GM23338 (cell line): ENCODE measurements around the gene ABR. TPM values are rescaled to one million over a fixed set of nuclear protein-coding genes. Genes with fewer than 3 reads are reported as not detected.

Experiments
- ATAC-seq: fragments of 200-7000 bp; cut with Tn5 transposase; 3 replicates; pipeline ENCODE4 v1.9.1; 2020
- DNase-seq: peaks from one replicate; pipeline ENCODE4 v3.0.0-alpha.2; 2015; ENCODE audit warnings: low spot score
- H2AFZ ChIP-seq: fragments of 200-600 bp; sonication (generic); 2 replicates; pipeline ENCODE4 v1.8.0; 2016; ENCODE audit warnings: antibody characterized with exemption, mild to moderate bottlenecking, moderate library complexity
- H3F3A ChIP-seq: fragments of 200-600 bp; sonication (generic); replicated peaks from 2 replicates; pipeline ENCODE4 v1.8.0; 2017; ENCODE audit warnings: antibody characterized with exemption, mixed run types, low read depth
- H3K27ac ChIP-seq: fragments of 200-600 bp; sonication (generic); 2 replicates; pipeline ENCODE4 v1.6.1; 2016; ENCODE audit warnings: low read depth
- H3K27me3 ChIP-seq: fragments of 200-600 bp; sonication (generic); 2 replicates; pipeline ENCODE4 v1.8.0; 2016; ENCODE audit warnings: mild to moderate bottlenecking, mixed run types, moderate library complexity; ENCODE audit not compliant: insufficient read depth
- H3K36me3 ChIP-seq: fragments of 200-600 bp; sonication (generic); 2 replicates; pipeline ENCODE4 v1.8.0; 2016; ENCODE audit warnings: mild to moderate bottlenecking; ENCODE audit not compliant: insufficient read depth
- H3K4me1 ChIP-seq: fragments of 200-600 bp; sonication (generic); 2 replicates; pipeline ENCODE4 v1.8.0; 2016; ENCODE audit warnings: mild to moderate bottlenecking, moderate library complexity; ENCODE audit not compliant: insufficient read depth
- H3K4me2 ChIP-seq: fragments of 200-600 bp; sonication (generic); 2 replicates; pipeline ENCODE4 v1.7.1; 2017; ENCODE audit warnings: mixed run types
- H3K4me3 ChIP-seq: fragments of 200-600 bp; sonication (generic); 2 replicates; pipeline ENCODE4 v1.6.1; 2016; ENCODE audit warnings: mixed run types
- H3K79me2 ChIP-seq: fragments of 200-600 bp; sonication (generic); replicated peaks from 2 replicates; pipeline ENCODE4 v1.8.0; 2017; ENCODE audit warnings: mild to moderate bottlenecking; ENCODE audit not compliant: insufficient read depth
- H3K9me2 ChIP-seq: fragments of 200-600 bp; sonication (generic); 2 replicates; pipeline ENCODE4 v1.8.0; 2017; ENCODE audit not compliant: insufficient read depth
- H4K20me1 ChIP-seq: fragments of 200-600 bp; sonication (generic); replicated peaks from 2 replicates; pipeline ENCODE4 v1.8.0; 2017; ENCODE audit warnings: mild to moderate bottlenecking; ENCODE audit not compliant: insufficient read depth
- H3K27ac Mint-ChIP-seq: 2 replicates; pipeline ENCODE4 v1.8.0; 2020; ENCODE audit warnings: inconsistent platforms, mild to moderate bottlenecking, moderate library complexity, mixed read lengths
- H3K27me3 Mint-ChIP-seq: 3 replicates; pipeline ENCODE4 v1.8.0; 2022; ENCODE audit warnings: low read depth, mild to moderate bottlenecking, moderate library complexity, mixed read lengths, inconsistent platforms; ENCODE audit not compliant: insufficient read depth, poor library complexity
- H3K36me3 Mint-ChIP-seq: 3 replicates; pipeline ENCODE4 v1.8.0; 2021; ENCODE audit warnings: low read depth, mild to moderate bottlenecking, inconsistent platforms, moderate library complexity, mixed read lengths
- H3K4me1 Mint-ChIP-seq: 3 replicates; pipeline ENCODE4 v1.8.0; 2020; ENCODE audit warnings: mild to moderate bottlenecking, inconsistent platforms, mixed read lengths
- H3K4me3 Mint-ChIP-seq: 3 replicates; pipeline ENCODE4 v1.8.0; 2021; ENCODE audit warnings: moderate library complexity, mild to moderate bottlenecking, inconsistent platforms, mixed read lengths
- H3K9me3 Mint-ChIP-seq: 3 replicates; pipeline ENCODE4 v1.8.0; 2020; ENCODE audit warnings: moderate library complexity, mild to moderate bottlenecking, inconsistent platforms, mixed read lengths
- EZH2 ChIP-seq: fragments of 200-600 bp; sonication (generic); IDR thresholded peaks from one replicate; pipeline ENCODE4 v1.8.0; 2017; ENCODE audit warnings: antibody characterized with exemption, mild to moderate bottlenecking, low read depth; ENCODE audit not compliant: unreplicated experiment
- EZH2phosphoT487 ChIP-seq: fragments of 200-600 bp; sonication (generic); IDR thresholded peaks from one replicate; pipeline ENCODE4 v1.8.1; 2018; ENCODE audit warnings: antibody characterized with exemption; ENCODE audit not compliant: unreplicated experiment
- JUNB ChIP-seq: IDR thresholded peaks from one replicate; pipeline ENCODE4 v1.6.1; 2016; ENCODE audit warnings: antibody characterized with exemption; ENCODE audit not compliant: unreplicated experiment
- NANOG ChIP-seq: IDR thresholded peaks from 2 replicates; pipeline ENCODE4 v1.6.1; 2016; ENCODE audit warnings: antibody characterized with exemption, borderline replicate concordance
- POLR2AphosphoS5 ChIP-seq: IDR thresholded peaks from 2 replicates; pipeline ENCODE4 v1.6.1; 2016; ENCODE audit warnings: antibody characterized with exemption, low read depth
- STAT1 ChIP-seq: IDR thresholded peaks from one replicate; pipeline ENCODE4 v1.6.1; 2016; ENCODE audit warnings: antibody characterized with exemption; ENCODE audit not compliant: unreplicated experiment
- ZNF114 ChIP-seq: fragments of 250-450 bp; sonication (Bioruptor Pico); IDR thresholded peaks from 2 replicates; pipeline ENCODE4 v1.5.0; 2020; ENCODE audit warnings: mild to moderate bottlenecking, moderate library complexity
- ZNF331 ChIP-seq: fragments of 250-450 bp; sonication (Bioruptor Pico); IDR thresholded peaks from 2 replicates; pipeline ENCODE4 v1.5.0; 2020; ENCODE audit warnings: low read depth, mild to moderate bottlenecking, moderate library complexity
- microRNA-seq: library from miRNA; unstranded; fragments of <30 nt; microRNA quantifications from one replicate; pipeline ENCODE4, GENCODE V29; 2017
- polyA plus RNA-seq: library from polyadenylated mRNA; unstranded; fragments of >200 nt; fragmentation: Nextera tagmentation; extraction: Ambion mirVana; gene quantifications from 2 replicates; pipeline ENCODE4 v1.2.1, GENCODE V29; 2016
- small RNA-seq: library from RNA; depleted of rRNA; stranded (forward); fragments of <200 nt; gene quantifications from one replicate; pipeline ENCODE3, GENCODE V24; 2014; ENCODE audit warnings: low replicate concordance
- total RNA-seq: library from RNA; depleted of rRNA; stranded (reverse); fragments of >200 nt; shearing (Covaris generic); gene quantifications from 2 replicates; pipeline ENCODE4 v1.2.3, GENCODE V29; 2014; rRNA removed
- TF ChIP-seq, protein P1 (sequence below), 2 experiments: fragments of 200-600 bp in 1 of 2; sonication (generic) in 1 of 2; conservative IDR thresholded peaks; 2 replicates each; pipeline versions ENCODE4 v1.5.1 to v1.6.1; 2016 to 2017; ENCODE audit warnings: antibody characterized with exemption in 2 of 2, low read depth in 2 of 2, mild to moderate bottlenecking in 2 of 2, moderate library complexity in 1 of 2
- TF ChIP-seq, protein P2 (sequence below): IDR thresholded peaks from 2 replicates; pipeline ENCODE4 v1.6.1; 2016; ENCODE audit warnings: antibody characterized with exemption
- TF ChIP-seq, protein P3 (sequence below): fragments of 250-450 bp; sonication (Bioruptor Pico); IDR thresholded peaks from 2 replicates; pipeline ENCODE4 v1.5.0; 2020; ENCODE audit warnings: mild to moderate bottlenecking, moderate library complexity

The ABR gene
- total and polyA plus RNA-seq, 2 experiments from 2014 or later = 15.0 to 27.7 TPM

DNA sequence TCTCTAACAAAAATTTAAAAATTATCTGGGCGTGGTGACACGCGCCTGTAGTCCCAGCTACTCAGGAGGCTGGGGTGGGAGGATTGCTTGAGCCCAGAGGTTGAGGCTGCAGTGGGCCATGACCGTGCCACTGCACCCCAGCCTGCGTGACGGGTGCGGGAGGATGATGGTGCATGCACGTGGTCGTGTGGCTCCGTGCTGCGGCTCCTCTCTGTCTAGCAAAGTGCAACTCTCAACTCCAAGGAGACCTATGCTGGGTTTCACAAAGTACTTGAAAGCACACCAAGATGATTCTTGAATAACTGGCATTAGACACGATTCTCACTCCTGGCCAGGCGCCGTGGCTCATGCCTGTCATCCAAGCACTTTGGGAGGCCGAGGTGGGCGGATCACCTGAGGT lies 226.0 kb downstream of the ABR start:
- peaks cover 26% of the 10 kb centered on the region for H3K27me3 Mint-ChIP-seq

More for the DNA sequence above, 226.0 kb downstream of the ABR start:
- no peaks in the 10 kb centered on the region; the same call in 2 of the 3 replicates for H3K9me3 Mint-ChIP-seq
- Histone ChIP-seq H3K9me2 (no peaks in the 10 kb centered on the region), H3K36me3 (no peaks in the 10 kb centered on the region; the same call in 1 of the 2 replicates), H4K20me1 (peaks cover 4% of the 10 kb centered on the region), H3K4me1 (peaks cover 12% of the 10 kb centered on the region), H3K27me3 (no peaks in the 10 kb centered on the region), H2AFZ (no peak overlapping the region), H3K4me2 (no peak overlapping the region), H3K79me2 (peaks cover 65% of the 10 kb centered on the region), H3K27ac (peak overlapping the region; percentile 83), H3F3A (peaks cover 10% of the 10 kb centered on the region; the same call in 1 of the 2 replicates), H3K4me3 (no peak overlapping the region)
- ATAC-seq (no peak), DNase-seq (no peak)
- TF ChIP-seq, protein P1, sequence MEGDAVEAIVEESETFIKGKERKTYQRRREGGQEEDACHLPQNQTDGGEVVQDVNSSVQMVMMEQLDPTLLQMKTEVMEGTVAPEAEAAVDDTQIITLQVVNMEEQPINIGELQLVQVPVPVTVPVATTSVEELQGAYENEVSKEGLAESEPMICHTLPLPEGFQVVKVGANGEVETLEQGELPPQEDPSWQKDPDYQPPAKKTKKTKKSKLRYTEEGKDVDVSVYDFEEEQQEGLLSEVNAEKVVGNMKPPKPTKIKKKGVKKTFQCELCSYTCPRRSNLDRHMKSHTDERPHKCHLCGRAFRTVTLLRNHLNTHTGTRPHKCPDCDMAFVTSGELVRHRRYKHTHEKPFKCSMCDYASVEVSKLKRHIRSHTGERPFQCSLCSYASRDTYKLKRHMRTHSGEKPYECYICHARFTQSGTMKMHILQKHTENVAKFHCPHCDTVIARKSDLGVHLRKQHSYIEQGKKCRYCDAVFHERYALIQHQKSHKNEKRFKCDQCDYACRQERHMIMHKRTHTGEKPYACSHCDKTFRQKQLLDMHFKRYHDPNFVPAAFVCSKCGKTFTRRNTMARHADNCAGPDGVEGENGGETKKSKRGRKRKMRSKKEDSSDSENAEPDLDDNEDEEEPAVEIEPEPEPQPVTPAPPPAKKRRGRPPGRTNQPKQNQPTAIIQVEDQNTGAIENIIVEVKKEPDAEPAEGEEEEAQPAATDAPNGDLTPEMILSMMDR (conservative IDR thresholded peaks at IDR 0.05; ENCODE audit: low read depth in 2 of 2) = no peak
- TF ChIP-seq EZH2phosphoT487 (no peak), NANOG (no peak), STAT1 (no peak), POLR2AphosphoS5 (no peak), ZNF331 (CRISPR knock-in tag) (no peak), EZH2 (no peak), JUNB (no peak), ZNF114 (CRISPR knock-in tag) (no peak)
- TF ChIP-seq, protein P2, sequence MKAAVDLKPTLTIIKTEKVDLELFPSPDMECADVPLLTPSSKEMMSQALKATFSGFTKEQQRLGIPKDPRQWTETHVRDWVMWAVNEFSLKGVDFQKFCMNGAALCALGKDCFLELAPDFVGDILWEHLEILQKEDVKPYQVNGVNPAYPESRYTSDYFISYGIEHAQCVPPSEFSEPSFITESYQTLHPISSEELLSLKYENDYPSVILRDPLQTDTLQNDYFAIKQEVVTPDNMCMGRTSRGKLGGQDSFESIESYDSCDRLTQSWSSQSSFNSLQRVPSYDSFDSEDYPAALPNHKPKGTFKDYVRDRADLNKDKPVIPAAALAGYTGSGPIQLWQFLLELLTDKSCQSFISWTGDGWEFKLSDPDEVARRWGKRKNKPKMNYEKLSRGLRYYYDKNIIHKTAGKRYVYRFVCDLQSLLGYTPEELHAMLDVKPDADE = no peak
- TF ChIP-seq, protein P3, sequence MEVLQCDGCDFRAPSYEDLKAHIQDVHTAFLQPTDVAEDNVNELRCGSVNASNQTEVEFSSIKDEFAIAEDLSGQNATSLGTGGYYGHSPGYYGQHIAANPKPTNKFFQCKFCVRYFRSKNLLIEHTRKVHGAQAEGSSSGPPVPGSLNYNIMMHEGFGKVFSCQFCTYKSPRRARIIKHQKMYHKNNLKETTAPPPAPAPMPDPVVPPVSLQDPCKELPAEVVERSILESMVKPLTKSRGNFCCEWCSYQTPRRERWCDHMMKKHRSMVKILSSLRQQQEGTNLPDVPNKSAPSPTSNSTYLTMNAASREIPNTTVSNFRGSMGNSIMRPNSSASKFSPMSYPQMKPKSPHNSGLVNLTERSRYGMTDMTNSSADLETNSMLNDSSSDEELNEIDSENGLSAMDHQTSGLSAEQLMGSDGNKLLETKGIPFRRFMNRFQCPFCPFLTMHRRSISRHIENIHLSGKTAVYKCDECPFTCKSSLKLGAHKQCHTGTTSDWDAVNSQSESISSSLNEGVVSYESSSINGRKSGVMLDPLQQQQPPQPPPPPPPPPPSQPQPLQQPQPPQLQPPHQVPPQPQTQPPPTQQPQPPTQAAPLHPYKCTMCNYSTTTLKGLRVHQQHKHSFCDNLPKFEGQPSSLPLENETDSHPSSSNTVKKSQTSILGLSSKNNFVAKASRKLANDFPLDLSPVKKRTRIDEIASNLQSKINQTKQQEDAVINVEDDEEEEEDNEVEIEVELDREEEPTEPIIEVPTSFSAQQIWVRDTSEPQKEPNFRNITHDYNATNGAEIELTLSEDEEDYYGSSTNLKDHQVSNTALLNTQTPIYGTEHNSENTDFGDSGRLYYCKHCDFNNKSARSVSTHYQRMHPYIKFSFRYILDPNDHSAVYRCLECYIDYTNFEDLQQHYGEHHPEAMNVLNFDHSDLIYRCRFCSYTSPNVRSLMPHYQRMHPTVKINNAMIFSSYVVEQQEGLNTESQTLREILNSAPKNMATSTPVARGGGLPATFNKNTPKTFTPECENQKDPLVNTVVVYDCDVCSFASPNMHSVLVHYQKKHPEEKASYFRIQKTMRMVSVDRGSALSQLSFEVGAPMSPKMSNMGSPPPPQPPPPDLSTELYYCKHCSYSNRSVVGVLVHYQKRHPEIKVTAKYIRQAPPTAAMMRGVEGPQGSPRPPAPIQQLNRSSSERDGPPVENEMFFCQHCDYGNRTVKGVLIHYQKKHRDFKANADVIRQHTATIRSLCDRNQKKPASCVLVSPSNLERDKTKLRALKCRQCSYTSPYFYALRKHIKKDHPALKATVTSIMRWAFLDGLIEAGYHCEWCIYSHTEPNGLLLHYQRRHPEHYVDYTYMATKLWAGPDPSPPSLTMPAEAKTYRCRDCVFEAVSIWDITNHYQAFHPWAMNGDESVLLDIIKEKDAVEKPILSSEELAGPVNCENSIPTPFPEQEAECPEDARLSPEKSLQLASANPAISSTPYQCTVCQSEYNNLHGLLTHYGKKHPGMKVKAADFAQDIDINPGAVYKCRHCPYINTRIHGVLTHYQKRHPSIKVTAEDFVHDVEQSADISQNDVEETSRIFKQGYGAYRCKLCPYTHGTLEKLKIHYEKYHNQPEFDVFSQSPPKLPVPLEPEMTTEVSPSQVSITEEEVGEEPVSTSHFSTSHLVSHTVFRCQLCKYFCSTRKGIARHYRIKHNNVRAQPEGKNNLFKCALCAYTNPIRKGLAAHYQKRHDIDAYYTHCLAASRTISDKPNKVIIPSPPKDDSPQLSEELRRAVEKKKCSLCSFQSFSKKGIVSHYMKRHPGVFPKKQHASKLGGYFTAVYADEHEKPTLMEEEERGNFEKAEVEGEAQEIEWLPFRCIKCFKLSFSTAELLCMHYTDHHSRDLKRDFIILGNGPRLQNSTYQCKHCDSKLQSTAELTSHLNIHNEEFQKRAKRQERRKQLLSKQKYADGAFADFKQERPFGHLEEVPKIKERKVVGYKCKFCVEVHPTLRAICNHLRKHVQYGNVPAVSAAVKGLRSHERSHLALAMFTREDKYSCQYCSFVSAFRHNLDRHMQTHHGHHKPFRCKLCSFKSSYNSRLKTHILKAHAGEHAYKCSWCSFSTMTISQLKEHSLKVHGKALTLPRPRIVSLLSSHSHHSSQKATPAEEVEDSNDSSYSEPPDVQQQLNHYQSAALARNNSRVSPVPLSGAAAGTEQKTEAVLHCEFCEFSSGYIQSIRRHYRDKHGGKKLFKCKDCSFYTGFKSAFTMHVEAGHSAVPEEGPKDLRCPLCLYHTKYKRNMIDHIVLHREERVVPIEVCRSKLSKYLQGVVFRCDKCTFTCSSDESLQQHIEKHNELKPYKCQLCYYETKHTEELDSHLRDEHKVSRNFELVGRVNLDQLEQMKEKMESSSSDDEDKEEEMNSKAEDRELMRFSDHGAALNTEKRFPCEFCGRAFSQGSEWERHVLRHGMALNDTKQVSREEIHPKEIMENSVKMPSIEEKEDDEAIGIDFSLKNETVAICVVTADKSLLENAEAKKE (CRISPR knock-in tag) = no peak
- H3K4me3 Mint-ChIP-seq = no peak overlapping the region
- no peak overlapping the region for H3K27ac Mint-ChIP-seq
- peaks cover 41% of the 10 kb centered on the region for H3K4me1 Mint-ChIP-seq
- H3K36me3 Mint-ChIP-seq = peaks cover 27% of the 10 kb centered on the region

Small RNA genes within 50 kb of the gene (microRNA-seq; reads per million reads assigned to microRNA genes)
- gene MIR3183 = not detected

Small RNA genes within 50 kb of the gene (small RNA-seq; reads per million reads assigned to genes)
- gene AC016292.2 = not detected
- not detected for gene MIR3183
- gene RF00017 = not detected

Other genes with a start within 250 kb of the ABR start
- 90.4 and 105 TPM in 2 replicates for gene NXN, start 200.2 kb downstream of the ABR start, total RNA-seq
- gene NXN, start 200.2 kb downstream of the ABR start, polyA plus RNA-seq = 31.8 and 36.2 TPM in 2 replicates
- gene TIMM22, start 182.9 kb downstream of the ABR start, total RNA-seq = 23.1 and 24.4 TPM in 2 replicates
- 20.2 and 21.9 TPM in 2 replicates for gene TIMM22, start 182.9 kb downstream of the ABR start, polyA plus RNA-seq
- 2.3 TPM in 1 of 2 replicates, not detected in the other for gene BHLHA9, start 90.5 kb upstream of the ABR start, total RNA-seq
- 0.39 and 1.1 TPM in 2 replicates for gene BHLHA9, start 90.5 kb upstream of the ABR start, polyA plus RNA-seq
- gene TRARG1, start 99.7 kb upstream of the ABR start, total RNA-seq = 0.12 TPM in 1 of 2 replicates, not detected in the other
- not detected in 2 replicates for gene TRARG1, start 99.7 kb upstream of the ABR start, polyA plus RNA-seq
- 1,251 and 1,409 TPM in 2 replicates for gene YWHAE, start 220.2 kb upstream of the ABR start, total RNA-seq
- 1,271 and 1,283 TPM in 2 replicates for gene YWHAE, start 220.2 kb upstream of the ABR start, polyA plus RNA-seq